GM21786 (cell line): Measurements from ENCODE around the gene ST6GALNAC4.

Experiments
- ATAC-seq: cut with Tn5 transposase; IDR thresholded peaks from one replicate; pipeline ENCODE4 v1.9.1; 2021; ENCODE audit not compliant: unreplicated experiment

ST6GALNAC4 gene

DNA sequence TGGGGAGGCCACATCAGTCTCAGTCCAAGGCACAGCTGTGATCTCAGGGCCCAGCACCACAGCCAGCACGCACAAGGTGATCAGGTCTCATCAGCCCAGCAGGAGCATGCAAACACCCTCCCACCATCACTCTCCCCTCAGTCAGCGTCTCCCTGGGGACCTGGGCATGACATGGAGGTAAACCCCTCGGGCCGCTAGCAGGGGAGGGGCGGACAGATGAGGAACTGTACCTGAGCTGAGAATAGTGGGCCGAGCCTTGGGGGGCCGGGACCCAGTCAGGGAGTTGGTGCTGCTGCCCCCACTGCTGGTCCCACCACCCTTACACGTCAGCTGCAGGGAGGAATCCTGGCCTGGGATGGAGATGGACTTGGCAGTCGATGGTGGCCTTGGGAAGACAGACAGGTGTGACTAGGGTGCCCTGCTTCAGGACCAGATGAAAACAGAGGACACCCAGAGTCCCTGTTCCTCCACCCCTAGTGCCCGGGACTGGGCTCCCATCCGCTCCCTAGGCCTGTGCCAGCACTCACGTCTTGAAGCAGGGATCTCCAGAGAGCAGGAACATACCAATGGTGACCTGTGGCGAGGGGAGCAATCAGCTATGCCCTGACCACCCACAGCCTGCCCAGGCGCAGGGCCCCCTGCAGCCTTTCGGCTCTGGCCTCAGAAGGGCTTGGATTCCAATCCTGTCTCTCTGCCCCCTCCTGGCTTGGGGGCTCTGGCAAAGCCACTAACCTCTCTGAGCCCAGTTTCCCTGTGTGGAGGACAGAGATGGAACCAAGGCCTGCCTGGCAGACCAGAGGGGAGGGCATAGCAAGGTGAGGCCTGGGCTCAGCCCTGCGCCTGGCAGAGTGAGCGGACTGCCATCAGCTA lies 31.2 kb upstream of the ST6GALNAC4 start:
- ATAC-seq = no peak

GRCh38 chr9:127946728-127947127 lies 29.9 kb upstream of the ST6GALNAC4 start:
- no peak for ATAC-seq

DNA sequence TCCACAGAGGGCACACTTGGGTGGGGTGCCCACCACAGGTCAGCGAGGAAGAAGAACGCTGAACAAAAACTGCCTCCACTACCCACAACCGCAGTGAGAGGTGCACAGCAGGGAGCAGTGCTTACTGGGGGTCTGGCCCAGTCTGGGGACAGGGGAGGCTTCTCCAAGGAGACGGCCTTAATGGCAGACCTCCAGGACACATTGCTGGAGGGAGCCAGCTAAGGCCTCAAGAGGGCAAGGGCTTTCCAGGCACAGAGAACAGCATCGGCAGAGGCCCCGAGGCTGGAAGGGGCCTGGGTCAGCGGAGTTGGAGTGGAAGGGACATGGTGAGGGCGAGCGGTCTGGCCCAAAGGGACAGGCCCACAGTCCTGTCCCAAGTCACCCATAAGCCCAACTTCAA lies 29.1 kb upstream of the ST6GALNAC4 start:
- no peak for ATAC-seq

DNA sequence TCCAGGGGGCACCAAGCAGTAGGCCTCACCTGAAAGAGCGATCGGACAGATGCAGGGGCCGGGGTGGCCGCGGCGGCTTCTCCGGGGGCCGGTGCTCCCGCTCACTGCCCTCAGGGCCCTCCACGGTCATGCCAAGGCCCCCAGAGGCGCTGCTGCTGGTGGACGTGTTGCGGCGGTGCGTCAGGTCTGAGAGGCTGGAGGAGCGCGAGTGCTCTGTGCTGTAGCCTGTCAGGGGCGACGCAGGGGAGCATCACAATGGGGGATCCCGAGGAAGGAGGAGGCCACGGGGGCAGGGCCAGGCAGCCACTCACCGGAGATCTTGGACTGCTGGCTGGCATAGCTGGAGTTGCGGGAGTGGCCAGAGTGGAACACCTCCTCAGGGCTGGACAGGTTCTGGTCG lies 28.5 kb upstream of the ST6GALNAC4 start:
- no peak for ATAC-seq

- ATAC-seq = no peak
These were observed 27.9 kb upstream of the ST6GALNAC4 start for GRCh38 chr9:127944586-127945218.

DNA sequence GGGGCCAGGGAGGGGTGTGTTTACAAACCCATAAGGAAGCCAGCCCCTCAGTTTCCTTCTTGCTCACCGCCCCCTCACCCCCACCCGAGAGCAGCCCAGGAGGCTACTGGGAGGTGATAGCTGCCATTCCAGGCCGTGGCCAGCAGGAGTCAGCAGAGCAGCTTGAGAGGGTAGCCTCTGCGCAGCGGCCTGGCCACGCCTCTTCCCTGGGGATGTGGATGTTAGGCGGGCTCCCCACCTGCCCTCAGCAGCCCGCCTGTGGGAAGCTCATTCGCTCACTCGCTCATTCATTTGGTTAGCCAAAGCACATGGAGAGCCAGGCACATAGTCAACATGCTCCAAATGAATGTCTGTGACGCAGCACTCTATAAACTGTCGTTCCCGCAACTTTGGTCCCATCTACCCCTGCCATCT lies 26.9 kb upstream of the ST6GALNAC4 start:
- peak; percentile 65 for ATAC-seq

DNA sequence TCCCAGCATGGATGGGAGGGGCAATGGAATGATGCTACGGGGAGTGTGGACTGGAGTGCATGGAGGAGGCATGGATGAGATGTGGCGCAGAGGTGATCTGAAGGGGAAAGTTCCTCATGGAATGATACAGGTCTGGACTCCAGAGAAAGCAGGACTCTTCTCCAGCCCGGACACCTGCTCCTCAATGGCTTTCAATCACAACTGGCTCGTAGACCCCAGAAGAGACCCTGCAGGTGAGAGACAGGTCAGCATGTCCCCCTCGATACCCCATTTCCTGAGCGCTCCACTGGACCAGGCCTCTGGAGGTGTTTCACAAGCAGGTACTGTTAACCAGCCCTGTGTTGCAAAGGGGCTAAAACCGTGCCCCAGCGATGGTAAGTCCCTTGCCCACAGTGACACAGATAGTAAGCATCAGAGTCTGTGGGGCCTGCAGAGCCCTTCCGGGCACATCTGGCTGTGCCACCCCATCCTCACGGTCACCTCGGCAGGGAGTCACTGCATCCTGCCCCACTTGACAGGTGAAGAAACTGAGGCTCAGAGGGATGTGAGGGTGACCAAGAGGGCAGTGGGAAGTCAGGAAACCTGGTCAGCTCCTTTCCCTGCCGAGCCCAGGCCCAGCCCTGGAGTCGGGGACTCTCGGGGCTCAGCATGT lies 26.3 kb upstream of the ST6GALNAC4 start:
- no peak for ATAC-seq

- no peak for ATAC-seq
These were observed 25.6 kb upstream of the ST6GALNAC4 start for GRCh38 chr9:127942216-127943010.

- ATAC-seq = no peak
These were observed 25.0 kb upstream of the ST6GALNAC4 start for GRCh38 chr9:127941961-127942215.

- no peak for ATAC-seq
These were observed 24.5 kb upstream of the ST6GALNAC4 start for GRCh38 chr9:127941062-127941960.

GRCh38 chr9:127940593-127940992 lies 23.8 kb upstream of the ST6GALNAC4 start:
- ATAC-seq = no peak

- no peak for ATAC-seq
These were observed 21.5 kb upstream of the ST6GALNAC4 start for GRCh38 chr9:127938298-127938690.

DNA sequence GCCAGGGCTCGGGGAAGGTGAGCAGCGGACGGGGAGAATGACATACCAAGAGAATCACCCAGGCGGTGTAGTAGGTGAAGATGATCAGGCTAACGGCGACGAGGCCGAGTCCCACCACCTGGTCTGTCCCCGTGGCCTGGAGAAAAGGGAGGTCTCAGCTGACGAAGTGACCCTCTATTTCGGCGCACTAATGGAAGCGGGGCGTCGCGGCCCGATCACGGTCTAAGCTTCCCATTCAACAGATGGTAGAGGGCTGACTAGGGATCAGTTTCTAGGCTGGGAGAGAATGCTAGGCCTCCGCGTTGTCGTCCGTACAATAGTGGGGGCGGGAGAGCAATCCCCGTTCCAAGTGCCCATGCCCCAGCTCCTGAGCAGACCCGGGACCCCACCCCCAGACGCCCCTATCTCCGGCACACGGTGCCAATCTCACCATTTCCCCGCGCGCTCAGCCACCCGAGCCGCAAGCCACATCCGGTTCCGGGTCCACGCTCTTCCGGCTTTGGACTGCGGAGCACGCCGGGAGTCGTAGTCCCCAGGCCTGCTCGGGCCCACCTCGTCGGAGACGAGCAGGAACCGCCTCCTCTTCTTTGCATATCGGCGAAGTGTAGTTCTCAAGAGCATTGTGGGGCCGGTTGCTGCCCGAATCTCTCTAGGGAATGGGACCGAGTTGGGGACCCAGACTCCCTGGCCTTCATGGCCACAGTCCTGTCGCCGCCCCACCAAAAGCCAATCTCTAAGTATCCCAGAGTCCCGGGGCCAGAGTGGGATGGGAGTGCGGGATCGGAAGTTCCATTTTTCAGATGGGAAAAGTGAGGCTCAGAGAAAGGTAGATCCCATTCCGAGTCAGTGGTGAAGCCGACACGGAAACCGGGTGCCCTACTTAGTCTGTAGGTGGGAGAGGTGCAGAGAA lies 20.8 kb upstream of the ST6GALNAC4 start, which contains the start of gene DPM2:
DPM2 (minus strand) TSS at position 467 of the 910 bp plus-strand sequence; CDS start at position 433, 34 bp downstream.
- peak; percentile 94 for ATAC-seq

DNA sequence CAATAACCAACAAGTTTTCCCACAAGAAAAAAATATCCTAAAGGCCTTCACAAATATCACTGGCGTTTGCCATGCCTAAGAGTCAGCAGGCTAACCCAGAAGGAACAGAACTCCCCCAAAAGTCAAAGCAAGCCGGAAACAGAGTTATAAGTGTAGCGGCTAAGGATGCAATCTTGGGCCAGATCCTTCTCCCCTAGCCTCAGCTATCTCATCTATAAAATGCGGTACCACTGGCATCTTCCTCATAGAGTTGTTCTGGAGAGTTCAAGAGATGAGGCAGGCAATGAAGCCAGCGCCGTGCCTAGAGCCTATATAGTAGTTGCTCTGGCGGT lies 20.2 kb upstream of the ST6GALNAC4 start:
- no peak for ATAC-seq

DNA sequence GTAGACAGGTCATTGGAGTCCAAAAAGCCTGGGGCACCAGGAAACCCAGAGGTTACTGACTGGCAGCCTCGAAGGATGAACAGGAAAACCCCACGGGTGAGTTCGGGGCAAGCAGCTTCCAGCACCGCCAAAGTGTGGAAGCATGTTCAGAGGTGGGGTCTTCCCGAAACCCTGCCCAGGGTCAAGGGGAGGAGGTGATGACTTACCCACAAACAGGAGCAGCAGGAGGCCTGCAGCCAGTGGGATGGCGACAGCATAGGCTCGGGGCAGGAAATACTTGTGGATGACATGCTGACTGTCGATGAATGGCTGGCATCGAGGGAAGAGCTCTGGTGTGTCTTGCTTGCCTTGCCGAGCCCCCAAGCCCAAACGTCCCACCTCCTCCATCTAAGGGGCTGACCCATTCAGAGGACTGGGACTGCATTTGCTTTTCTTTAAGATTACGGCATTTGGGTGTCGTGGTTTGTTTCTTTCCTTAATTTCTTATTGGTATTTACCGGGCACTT lies 19.6 kb upstream of the ST6GALNAC4 start:
- ATAC-seq = no peak

DNA sequence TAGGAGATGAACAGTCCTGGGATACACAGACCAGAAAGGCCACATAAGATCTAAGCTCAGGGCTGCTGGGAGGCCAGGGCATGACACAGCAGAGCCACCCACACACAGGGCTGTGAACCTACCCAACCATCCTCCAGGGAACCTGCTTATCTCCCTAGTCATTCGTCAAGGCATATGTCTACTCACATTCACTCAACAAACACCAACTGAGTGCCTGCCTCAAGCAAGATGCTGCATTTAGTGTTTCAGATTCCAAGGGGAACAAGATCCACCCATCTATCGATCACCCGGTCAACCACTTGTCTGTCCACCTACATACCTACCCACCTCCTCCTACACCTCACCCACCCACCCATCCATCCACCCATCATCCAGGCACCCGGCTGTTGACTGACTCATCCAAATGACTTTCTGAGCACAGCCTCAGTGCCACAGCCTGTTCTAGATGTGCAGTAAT lies 19.0 kb upstream of the ST6GALNAC4 start:
- no peak for ATAC-seq

DNA sequence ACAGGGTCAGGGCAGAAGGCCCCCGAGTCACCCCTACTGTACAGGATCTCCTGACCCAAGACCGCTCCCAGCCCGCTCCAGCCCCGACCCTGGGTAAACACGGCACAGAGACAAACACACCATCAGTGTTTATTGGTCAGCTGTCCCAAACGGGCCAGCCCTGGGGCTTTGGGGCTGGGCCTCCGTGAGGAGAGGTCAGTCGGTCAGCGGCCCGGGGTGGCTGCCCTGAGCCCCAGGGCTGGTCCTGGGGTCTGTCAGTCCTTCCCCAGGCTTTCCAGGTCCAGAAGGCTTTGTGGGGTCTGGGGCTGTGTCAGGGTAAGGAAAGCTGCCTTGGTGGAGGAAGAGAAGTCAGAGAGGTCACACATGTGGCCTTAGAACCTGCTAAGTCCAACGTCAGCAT lies 18.1 kb upstream of the ST6GALNAC4 start:
- no peak for ATAC-seq

DNA sequence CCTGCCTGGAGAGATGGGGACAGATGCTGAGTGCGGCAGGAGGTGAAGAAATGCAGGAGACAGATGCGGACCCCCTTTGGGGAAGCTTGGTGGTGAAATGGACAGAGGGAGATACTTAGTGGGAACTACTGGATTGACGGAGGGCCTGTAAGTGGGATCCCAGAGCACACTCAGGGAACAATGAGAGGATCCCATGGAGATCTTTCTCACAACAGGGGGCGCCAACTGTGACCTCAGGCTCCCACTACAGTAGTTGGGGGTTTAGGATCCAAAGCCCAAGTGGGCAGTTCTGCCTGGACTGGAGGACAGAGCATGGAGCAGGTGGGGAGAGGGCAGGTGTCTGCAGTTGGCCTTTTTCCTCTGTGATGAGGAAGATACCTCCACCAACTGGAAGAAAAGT lies 17.4 kb upstream of the ST6GALNAC4 start:
- no peak for ATAC-seq
